Stimulated activated CD8-positive, alpha-beta memory T cell treated with anti-CD3 and anti-CD28 coated beads, Interleukin-12 subunit alpha, Interleukin-12 subunit beta, amount 100 ng/mL, for 1 hour (primary cell): Measurements from ENCODE around the gene CHMP1A.

Experiments
- DNase-seq: peaks from one replicate; pipeline ENCODE4 v3.0.0-alpha.2; 2020; ENCODE audit warnings: low read depth

The CHMP1A gene

DNA sequence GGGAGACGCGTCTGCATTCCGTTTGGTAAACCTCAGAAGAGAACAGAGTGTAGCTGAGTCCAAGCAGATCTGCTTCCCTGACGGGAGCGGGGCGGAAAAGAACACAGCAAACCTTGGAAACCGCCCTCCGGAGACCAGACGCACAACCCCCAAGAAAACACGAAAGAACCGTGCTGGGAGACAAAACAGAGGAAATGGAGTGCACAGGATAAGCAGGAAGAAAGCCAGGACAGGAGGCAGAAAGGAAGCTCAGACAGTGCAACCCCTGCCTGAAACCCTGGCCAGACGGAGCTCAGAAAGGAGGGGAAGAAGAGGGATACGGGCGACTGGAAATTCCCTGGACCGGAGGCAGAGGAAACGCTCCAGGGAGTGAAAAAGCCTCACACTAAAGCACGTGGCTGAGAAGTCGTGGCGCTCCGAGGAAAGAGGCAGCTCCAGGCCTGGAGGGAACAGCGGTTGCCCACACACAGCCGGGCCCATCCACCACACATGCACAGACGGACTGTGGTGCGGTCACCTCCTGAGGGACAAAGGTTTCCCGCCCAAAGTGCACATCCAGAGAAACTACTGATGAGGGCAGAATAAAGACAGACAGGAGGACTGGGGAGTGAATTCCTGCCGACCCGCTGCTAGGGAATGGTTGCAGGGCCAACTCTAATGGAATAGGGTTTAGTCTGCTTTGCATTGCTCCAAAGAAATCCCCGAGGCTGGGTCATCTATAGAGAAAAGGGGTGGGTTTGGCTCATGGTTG is 33.8 kb downstream of the CHMP1A start:
- no peak for DNase-seq

DNA sequence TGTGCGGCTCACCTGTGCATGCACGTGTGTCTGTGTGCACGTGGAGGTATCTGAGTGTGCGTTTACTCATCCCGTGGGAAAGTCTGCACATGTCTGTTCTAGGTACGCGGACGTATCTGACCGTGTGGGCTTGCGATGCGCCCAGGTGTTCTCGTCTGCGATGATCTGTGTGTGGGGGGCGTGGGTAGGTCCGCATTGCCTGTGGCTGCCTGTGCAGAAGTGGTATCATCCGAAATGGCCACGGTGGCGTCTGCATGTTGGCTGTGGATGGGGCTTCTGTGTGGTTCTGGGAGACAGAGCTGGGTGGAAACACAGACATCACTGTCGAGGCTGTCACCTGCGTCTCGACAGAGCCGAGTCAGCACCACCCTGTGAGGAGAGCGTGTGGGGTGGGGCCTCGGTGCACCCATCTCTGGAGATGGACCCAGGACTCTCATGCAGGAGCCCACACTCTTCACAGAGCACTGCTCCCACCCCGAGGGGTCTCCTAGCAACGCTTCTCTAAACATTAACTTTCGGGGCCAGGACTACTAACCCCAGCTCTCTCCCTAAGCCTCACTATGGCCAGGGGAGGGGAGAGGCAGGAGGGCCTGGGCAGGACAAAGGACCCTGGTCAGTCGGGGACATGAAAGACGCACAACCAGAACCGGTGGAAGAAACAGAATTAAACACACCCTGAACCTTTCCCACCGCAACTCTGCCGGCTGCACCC is 35.7 kb downstream of the CHMP1A start:
- no peak for DNase-seq

DNA sequence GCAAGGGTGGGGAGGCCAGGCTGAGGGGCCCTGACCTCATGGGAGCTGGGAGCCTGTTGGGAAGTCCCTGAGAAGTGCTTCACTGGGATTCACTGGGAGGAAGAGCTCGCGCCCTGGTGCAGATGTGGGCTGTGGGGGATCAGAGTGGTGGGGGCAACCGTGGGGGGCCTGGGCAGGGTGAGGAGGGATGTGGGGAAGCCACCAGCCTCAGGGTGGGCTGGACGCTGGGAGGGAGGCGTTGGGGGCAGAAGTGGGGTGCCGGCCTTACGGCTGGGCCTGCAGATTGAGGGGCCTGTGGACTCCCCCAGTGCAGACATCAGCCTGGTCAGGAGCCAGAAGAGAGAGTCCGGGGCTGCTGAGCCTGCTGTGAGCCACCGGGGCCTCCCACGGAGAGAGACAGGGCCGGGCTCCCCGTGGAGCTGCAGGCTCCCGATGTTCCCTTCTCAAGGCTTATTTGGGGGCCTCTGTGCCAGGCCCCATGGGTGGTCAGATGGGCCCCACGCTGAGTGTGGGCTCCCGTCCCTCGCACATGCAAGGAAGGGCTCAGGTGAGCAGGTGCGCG is 36.3 kb downstream of the CHMP1A start:
- DNase-seq = no peak

DNA sequence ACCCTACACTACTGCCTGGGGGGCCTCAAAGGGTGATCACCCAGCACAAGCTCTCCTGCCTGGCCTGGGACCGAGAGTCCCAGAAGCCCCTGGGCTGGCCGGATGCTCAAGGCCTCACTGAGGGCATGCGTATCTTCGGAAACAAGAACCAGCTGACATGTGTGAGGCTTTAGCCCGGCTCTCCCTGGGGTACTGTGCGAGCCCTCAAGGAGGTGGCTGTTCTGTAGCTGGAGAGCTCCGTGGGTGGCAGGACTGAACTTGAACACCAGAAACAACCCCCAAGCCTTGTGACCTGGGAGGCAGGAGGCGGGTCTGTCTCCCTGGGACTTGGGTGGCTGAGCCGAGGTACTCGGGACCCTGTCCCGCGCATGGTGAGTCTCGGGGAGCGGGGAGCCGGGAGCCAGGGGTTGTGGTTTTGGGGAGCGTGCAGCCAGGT is 37.1 kb downstream of the CHMP1A start:
- no peak for DNase-seq

DNA sequence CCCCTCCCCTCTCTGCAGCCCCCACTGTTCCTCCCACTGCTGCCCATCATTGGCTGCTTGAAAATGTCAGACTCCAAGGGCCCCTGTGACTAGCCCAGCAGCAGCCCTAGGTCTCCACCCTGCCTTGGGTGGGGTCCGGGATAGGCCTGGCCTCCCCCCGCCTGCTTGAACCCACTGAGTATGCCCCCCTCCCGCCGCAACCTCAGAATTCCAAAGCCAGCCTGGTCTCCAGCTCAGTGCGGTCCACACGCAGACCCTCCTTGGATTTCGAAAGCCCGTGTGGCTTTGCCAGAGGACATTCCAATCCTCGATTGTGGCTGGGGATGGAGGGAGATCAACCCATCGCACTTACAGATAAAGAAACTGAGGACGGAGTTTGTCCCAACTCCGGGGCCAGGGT is 37.7 kb downstream of the CHMP1A start:
- no peak for DNase-seq

DNA sequence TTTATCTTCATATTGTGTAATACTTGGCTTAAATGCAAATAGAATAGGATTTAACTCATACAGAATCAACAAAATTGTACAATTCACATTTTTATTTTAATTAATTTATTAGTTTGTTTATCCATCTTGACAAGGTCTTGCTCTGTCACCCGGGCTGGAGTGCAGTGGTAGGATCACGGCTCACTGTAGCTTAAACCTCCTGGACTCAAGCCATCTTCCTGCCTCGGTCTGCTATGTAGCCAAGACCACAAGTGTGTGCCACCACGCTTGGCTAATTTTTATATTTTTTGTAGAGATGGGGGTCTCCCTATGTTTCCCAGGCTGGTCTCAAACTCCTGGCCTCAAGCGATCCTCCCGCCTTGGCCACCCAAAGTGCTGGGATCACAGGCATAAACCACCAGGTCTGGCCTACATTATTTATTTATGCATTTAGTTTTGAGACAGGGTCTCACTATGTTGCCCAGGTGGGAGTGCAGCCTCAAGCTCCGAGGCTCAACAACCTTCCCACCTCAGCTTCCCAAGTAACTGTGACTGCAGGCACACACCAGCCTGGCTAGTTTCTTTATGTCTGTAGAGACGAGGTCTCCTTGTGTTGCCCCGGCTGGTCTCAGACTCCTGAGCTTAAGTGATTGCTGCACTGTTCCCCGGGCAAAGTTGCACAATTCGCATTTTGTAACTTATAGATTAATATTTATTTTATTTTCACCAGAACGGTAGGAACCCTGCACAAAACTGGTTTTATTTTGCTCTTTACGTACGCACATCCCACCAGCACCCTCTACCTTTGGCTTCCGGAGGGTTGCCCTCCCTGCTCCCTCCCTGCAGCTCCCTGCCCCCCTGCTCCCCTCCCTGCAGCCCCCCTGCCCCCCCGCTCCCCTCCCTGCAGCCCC is 39.2 kb downstream of the CHMP1A start:
- no peak for DNase-seq

DNA sequence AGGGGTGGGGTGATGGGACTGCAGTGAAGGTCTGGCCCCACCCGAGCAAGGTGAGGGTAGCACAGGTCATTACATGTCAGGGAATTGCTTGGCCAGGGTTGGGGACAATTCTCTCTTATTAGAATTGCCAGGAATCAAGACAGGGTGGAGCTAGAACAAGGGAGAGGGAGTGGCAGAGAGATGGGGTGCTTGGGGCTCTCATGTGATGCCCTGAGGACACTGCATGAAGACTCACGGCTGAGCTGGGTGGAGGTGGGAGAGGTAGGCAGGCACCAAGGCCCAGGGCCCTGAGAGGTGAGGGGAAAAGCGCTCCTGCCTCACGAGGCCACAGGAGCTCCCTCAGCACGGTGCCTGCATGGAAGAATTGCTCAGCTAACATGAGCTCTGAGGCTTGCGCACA is 40.5 kb downstream of the CHMP1A start:
- no peak for DNase-seq

DNA sequence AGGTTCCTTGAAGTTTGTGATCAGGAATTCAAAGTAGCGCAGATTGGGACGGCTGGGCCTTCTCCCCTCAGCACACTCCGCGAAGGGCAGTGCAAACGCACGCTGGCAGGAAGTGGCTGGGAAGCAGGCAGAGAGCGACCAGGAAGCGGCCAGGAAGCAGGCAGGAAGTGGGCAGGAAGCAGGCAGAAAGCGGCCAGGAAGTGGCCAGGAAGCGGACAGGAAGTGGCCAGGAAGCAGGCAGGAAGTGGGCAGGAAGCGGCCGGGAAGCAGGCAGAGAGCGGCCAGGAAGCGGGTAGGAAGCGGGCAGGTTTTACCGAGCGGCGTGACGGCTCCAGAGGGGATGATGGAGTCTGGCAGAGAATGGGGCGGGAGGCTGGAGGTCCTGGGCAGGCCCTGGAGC is 40.9 kb downstream of the CHMP1A start:
- DNase-seq = no peak

DNA sequence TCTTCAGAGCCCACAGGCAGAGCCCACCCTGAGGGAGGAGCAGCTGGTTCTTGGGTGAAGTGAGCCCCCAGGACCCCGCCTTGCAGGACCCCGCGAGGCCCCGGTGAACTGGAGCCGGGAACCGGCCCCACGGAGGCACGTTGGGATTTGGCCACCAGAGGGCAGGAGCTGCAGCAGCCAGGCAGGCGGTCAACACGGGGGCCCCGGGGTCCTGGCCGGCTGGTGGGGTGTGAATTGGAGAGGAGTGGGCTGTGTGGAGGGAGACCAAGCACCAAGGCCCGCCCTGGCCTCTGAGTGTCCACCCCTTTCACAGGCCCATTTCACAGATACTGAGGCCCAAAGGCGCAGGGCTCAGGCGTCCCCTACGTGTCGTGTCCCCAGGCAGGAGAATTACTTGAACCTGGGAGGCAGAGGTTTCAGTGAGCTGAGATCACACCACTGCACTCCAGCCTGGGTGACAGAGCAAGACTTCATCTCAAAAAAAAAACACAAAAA is 41.9 kb downstream of the CHMP1A start:
- DNase-seq = no peak

DNA sequence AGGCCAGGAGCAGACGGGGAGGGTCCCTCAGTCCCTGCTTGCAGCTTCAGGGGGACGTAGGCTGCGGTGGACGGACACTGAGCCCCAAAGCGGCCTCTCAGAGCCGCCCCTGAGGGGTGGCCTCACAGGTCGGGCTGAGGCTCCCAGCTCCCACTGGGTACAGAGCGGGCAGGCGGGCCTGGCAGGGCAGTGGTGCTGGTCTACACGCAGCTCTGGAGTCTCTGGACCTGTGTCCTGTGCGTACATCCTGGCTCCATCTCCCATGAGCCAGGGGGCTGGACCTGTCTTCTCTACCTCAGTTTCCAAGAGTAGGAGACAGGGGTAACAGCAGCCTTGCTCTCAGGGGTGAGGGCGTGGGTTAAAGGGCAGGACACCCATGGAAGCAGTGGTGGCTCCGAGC is 42.3 kb downstream of the CHMP1A start:
- no peak for DNase-seq

DNA sequence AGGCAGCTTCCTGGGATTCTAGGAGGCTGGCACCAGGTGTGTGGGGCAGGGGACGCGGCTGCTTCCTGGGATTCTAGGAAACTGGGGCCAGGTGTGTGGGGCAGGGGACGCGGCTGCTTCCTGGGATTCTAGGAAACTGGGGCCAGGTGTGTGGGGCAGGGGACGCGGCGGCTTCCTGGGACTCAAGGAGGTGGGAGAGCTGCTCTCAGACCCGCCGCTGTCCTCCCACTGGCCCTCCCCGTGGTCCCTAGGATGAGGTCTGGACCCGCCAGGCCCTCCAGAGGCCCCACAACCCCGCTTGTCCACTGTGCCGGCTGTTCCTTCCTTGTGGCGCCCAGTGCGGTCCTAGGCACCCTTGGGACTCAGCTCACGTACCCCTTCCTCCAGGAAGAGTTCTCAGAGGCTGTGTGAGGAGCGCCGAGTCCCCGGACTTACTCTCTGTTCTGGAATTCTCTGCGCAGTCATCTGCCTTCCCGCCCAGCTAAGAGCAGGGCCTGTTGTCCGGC is 43.5 kb downstream of the CHMP1A start:
- no peak for DNase-seq

DNA sequence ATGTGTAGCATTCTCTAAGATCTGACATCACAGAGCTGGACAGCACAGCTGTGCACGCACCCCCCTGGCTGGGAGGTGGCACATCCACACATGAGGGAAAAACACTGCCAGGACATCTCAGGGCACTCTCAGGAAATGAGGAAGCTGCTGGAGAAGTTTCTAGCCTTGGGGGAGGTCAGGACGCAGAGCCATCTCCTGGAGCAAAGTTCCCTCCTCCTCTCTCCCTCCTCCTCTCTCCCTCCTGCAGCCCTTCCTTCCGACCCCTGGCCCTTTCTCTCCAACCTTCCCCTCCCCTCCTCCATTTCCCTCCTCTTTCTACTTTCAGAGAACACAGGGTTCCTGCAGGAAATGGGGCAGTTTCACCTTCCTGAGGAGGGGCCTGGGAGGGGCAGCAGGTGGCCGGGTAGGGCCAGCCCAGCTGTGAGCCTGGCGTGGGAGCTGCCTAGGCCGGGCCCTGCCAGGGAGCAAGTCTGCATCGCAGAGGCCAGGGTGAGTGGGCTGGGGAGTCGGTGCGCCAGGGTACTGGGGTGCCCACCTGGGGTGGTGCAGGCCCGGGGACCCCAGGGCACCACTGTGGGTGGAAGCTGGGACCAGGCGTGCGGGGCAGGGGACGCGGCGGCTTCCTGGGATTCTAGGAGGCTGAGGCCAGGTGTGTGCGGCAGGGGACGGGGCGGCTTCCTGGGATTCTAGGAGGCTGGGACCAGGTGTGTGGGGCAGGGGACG is 44.1 kb downstream of the CHMP1A start, which contains the start of gene DPEP1:
Gene DPEP1, plus strand, starts transcription at position 412 of the 723 bp plus-strand sequence. CDS start 16,769 bp downstream, outside the sequence.
- no peak for DNase-seq

DNA sequence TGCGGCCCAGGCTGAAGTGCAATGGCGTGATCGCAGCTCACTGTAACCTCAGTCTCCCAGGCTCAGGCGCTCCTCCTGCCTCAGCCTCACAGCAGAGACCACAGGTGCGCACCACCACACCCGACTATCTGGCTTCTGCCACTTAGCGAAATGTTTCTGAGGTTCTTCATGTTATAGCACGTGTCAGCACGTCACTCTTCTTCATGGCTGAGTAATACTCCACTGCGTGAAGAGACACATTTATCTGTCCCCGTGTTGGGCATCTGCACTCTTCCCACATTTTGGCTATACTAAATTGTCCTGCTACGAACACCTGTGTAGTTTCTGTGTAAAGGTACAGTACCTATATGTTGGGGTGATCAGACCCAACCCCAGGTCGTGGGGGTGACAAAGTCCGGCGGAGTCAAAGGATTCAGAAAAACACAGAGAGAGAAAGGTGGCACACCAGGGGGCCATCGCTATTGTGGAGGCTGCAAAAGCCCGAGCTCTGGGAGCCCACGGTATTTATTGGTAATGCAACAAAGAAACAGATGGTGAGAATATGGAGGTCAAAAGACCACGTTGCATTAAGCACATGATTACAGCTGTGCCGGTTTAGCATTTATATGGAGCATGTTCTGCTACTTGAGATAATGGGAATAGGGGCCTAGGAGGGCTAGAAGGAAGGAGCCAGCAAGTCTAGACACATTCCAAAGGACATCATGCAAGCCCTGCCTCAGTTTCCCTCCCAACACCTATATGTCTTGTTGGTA is 44.9 kb downstream of the CHMP1A start:
- DNase-seq = no peak

DNA sequence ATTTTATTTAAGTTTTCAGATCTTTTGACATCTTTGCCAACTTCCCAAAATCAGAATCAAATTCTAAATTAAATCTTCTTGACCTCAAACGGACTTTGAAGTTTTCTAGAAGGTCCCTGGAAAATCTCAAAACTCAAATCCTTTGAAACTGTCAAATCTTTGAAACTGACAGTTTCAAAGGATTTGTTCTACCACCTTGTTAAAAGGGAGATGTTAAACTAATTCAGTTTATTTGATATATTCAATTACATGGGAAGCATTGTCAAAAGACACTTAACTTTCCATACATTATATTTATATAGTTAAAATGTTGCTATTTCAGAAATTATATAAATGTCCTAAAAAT is 47.4 kb downstream of the CHMP1A start:
- no peak for DNase-seq

DNA sequence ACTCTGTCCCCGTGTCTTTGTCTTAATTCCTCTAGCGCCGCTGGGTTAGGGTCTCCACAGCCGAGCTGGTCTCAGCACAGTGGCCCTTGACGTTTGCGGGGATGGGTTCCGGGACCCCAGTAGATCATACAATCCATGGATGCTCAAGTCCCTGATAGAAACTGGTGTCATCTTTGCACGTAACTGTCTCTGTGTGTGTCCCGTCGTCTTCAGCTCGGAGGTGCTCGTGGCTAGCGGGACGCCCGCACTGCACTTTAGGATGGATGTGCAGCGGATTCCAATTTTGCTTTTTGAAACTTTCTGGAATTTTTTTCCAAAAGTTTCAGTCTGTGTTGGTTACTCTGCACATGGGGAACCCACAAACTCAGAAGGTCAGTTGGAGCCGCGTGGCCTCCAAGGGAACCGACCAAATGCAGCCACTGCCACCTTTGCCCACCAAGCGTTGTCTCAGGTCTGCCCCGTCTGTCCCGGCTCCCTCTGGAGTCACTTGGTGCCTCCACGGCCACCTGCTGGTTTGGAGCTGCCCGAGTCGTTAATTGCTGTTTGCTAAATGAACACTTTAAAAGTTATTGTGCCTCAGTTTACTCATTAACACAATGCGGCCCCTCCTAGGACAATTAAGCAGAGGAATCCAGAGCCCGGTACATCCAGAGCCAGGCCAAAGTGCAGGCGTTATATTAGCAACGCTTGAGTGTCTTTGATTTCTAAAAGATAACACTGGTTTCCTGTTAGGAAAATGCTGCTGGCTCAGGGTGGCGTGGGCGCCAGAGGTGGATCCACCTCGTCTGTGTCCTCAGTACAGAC is 49.4 kb downstream of the CHMP1A start:
- no peak for DNase-seq

DNA sequence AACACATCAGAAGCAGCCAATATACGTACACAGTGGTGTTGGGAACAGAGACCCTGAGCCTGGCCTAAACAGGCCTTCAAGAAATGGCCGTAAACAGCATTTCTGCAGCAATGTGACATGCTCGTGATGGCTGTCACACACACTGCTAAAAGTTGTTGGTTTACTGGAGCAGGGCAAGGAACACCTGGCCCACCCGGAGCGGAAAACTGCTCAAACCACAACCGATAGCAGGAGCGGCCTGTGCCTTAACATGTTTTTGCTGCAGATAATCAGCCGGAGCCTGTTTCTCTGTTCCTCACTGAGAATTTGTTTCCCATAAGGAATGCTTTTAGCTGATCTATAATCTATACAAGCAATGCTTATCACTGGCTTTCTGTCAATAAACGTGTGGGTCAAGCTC is 50.1 kb downstream of the CHMP1A start:
- DNase-seq = no peak

DNA sequence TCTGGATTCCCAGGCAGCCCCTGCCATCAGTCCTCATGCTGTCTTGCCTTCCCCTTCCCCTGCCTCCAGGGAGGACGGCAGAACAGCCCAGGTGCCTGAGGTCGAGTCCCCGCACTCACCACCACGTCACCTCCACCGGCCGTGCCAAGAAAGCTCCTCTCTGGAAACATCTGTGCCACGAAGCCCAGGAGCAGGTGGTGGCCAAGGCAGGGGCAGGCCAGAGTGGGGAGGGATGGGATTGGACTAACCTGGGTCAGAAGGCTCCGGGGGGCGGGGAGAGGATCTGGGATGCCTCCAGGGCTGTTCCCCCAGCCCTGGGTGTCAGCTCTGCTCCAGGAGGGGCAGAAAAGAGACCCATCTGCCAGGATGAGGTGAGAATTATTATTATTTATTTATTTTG is 51.5 kb downstream of the CHMP1A start:
- no peak for DNase-seq

DNA sequence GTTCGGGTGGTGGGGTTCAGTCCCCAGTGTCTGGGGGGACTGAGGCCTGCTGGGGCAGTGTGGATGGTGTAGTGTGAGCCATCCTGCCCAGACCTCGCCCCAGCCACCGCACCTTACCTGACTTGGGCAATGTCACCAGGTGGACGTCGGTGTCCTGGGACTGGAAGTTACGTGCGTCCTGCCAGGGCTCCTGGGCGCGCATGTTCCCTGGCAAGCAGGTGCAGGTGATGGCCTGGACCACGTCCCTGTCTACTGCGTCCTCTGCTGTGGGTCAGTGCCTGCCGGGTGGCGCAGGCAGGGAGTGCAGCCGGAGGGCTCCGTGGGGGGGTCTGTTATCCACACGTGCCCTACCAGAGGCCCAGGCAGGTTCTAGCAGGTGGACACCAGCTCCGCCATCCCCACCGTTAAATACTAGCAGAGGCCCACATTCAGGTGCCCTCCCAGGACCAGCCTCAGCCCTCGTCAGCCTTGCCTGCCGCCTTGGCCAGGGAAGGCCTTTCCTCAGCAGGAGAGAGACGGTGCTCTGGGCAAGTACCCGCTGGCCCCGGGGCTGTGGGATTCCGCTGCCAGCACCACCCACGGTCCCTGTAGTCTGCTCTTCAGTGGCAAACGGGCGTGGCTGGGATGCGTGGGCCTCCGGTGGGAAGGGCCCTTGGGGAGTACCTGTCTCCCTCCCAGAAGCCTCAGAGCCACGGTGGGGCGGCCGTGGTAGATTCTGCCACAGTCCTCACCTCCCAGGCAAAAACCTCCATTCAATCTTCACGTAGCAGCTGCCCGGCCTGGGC is 52.1 kb downstream of the CHMP1A start:
- no peak for DNase-seq

DNA sequence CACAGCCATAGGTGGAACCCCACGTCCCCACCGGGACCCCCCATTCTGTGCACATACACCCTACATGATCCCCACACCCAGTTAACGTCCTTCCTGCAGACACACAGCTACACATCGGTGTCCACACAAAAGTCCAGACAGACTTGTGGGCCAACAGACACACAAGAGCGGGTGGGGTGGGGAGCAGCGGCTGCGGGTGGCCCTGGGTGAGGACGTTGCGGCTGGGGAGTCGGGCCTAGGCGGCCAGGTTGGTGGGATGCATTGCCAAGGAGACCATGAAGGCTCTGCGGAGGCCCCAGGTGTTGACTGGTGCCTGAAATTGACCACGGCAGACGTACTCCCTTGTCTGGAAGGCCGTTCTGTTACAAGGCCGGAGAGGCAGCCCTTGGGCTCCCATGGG is 52.7 kb downstream of the CHMP1A start:
- no peak for DNase-seq
